Erythroblast (primary cell): ENCODE measurements around the gene KCNMB2.

ENCODE experiments used
- GATA1 ChIP-seq: IDR thresholded peaks from 2 replicates; pipeline ENCODE4 v1.6.1; 2011; ENCODE audit warnings: low read depth, mild to moderate bottlenecking, control low read depth, low read length, moderate library complexity
- POLR2A ChIP-seq: IDR thresholded peaks from 2 replicates; pipeline ENCODE4 v1.6.1; 2011; ENCODE audit warnings: mild to moderate bottlenecking, low read length

GRCh38 chr3:178794711-178795110 lies 258.5 kb downstream of the KCNMB2 start:
- TF ChIP-seq POLR2A (no peak), GATA1 (no peak)
